ENCODE measurements around the gene TMEM87B.

The TMEM87B gene

GRCh38 chr2:112046231-112046630 lies 8.8 kb upstream of the TMEM87B start:
- Mint-ChIP-seq H3K27me3 (peaks cover 7 to 12% of the 10 kb centered on the region in 2 donors), H3K36me3 (peaks cover 3 to 4% of the 10 kb centered on the region in 2 donors), H3K4me3 (no peak overlapping the region), H3K9me3 (peaks cover 0 to 2% of the 10 kb centered on the region in 2 donors), H3K27ac (no peak overlapping the region), H3K4me1 (no peaks in the 10 kb centered on the region)
- ATAC-seq (replicated peaks) (no peak), DNase-seq (no peak)

GRCh38 chr2:112047537-112048235 lies 7.4 kb upstream of the TMEM87B start:
- Mint-ChIP-seq H3K4me1 (no peaks in the 10 kb centered on the region), H3K36me3 (peaks cover 3 to 4% of the 10 kb centered on the region in 2 donors)

DNA sequence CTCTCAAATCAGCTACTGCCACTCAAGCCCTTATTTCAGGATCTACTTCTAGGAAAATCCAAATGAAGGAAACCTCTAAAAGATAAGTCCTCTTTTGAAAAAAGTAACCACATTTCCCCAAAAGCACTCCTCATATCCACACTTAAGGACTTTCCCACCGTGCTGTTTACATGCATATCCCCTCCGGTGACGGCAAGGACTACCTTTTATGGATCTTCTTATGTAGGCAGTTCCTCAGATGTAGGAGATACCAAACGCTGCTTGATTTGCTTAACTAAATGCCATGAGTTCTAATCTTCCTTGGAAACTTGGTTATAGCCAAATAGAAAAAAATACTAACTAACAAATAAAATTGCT lies 6.9 kb upstream of the TMEM87B start:
- Mint-ChIP-seq H3K36me3 (peaks cover 3 to 4% of the 10 kb centered on the region in 2 donors), H3K4me3 (no peak overlapping the region), H3K4me1 (no peaks in the 10 kb centered on the region), H3K27me3 (peaks cover 7 to 12% of the 10 kb centered on the region in 2 donors), H3K9me3 (peaks cover 0 to 2% of the 10 kb centered on the region in 2 donors), H3K27ac (no peak overlapping the region)
- DNase-seq (no peak), ATAC-seq (replicated peaks) (no peak)

More at GRCh38 chr2:112047537-112048235, 7.4 kb upstream of the TMEM87B start:
- H3K27me3 Mint-ChIP-seq: peaks cover 7 to 12% of the 10 kb centered on the region in 2 donors
- no peak overlapping the region for H3K4me3 Mint-ChIP-seq
- no peak overlapping the region for H3K27ac Mint-ChIP-seq
- H3K9me3 Mint-ChIP-seq: peaks cover 0 to 2% of the 10 kb centered on the region in 2 donors
- no peak for ATAC-seq (replicated peaks)
- no peak for DNase-seq

DNA sequence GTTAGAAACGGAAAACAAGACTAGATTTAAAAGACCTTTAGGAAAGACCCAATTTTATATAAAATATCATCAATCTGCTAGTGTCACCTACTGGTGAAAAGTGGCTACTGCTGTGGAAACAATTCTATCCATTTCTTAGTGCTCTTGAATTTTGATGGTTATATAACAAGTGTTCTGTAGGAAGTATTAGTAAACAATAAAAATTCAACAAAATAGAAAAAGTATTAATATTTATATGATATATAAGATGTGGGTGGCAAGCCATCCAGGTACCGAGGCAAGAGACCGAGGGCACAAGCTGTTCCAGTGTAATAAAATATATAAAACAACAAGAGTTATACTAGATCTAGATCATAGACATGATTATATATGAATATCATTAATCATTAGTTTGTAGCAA lies 6.2 kb upstream of the TMEM87B start:
- H3K4me3 Mint-ChIP-seq: no peak overlapping the region
- H3K4me1 Mint-ChIP-seq: peaks cover 0 to 3% of the 10 kb centered on the region in 2 donors
- peaks cover 3 to 4% of the 10 kb centered on the region in 2 donors for H3K36me3 Mint-ChIP-seq
- peak; percentile 47 to 55 for ATAC-seq (replicated peaks)
- no peak for DNase-seq
- H3K9me3 Mint-ChIP-seq: peaks cover 0 to 2% of the 10 kb centered on the region in 2 donors
- H3K27ac Mint-ChIP-seq: no peak overlapping the region
- H3K27me3 Mint-ChIP-seq: peaks cover 7 to 12% of the 10 kb centered on the region in 2 donors

- ATAC-seq (replicated peaks): no peak
- H3K9me3 Mint-ChIP-seq: peaks cover 0 to under 1% of the 10 kb centered on the region in 2 donors
- DNase-seq: no peak
- H3K27ac Mint-ChIP-seq: no peak overlapping the region
- peaks cover 7 to 12% of the 10 kb centered on the region in 2 donors for H3K27me3 Mint-ChIP-seq
- H3K36me3 Mint-ChIP-seq: peaks cover 0 to 4% of the 10 kb centered on the region in 2 donors
- peaks cover 0 to 5% of the 10 kb centered on the region in 2 donors for H3K4me1 Mint-ChIP-seq
- no peak overlapping the region for H3K4me3 Mint-ChIP-seq
Observed at GRCh38 chr2:112050316-112050715, 4.8 kb upstream of the TMEM87B start.

- ATAC-seq (replicated peaks) (peak; percentile 68 to 73), DNase-seq (peak; percentile 91)
- Mint-ChIP-seq H3K4me3 (peak overlapping the region; percentile 90 to 91), H3K4me1 (peaks cover 17 to 29% of the 10 kb centered on the region in 2 donors), H3K36me3 (peaks cover 10 to 16% of the 10 kb centered on the region in 2 donors), H3K27ac (peak overlapping the region; percentile 96), H3K9me3 (no peaks in the 10 kb centered on the region), H3K27me3 (no peaks in the 10 kb centered on the region)
Observed at GRCh38 chr2:112053917-112054846, 887 bp upstream of the TMEM87B start.

- peak overlapping the region; percentile 95 for H3K27ac Mint-ChIP-seq
- DNase-seq (no peak), ATAC-seq (replicated peaks) (no peak)
- peaks cover 17 to 31% of the 10 kb centered on the region in 2 donors for H3K4me1 Mint-ChIP-seq
- no peaks in the 10 kb centered on the region for H3K9me3 Mint-ChIP-seq
- no peaks in the 10 kb centered on the region for H3K27me3 Mint-ChIP-seq
- peak overlapping the region; percentile 88 to 90 for H3K4me3 Mint-ChIP-seq
- peaks cover 15 to 22% of the 10 kb centered on the region in 2 donors for H3K36me3 Mint-ChIP-seq
Observed at GRCh38 chr2:112055730-112056625, 909 bp downstream of the TMEM87B start.

DNA sequence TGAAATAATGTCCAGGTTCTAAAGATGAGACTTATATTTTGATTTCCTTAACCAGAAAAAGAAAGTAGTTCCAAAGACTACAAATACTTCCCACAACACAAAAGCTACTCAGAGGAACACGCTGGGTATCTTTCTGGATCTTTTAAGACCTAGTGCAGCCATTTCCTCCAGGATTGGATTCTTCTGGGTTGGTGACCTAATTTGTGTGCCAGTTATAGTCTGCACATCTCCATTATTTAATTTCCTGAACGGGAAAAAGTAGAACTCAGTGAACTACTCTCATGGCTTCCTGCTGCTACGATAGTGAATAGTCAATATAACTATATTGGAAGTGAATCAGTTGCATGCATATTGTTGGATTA lies 1.5 kb downstream of the TMEM87B start:
- no peaks in the 10 kb centered on the region for H3K9me3 Mint-ChIP-seq
- DNase-seq (no peak), ATAC-seq (replicated peaks) (no peak)
- H3K4me3 Mint-ChIP-seq: peak overlapping the region; percentile 88 to 90
- H3K27ac Mint-ChIP-seq: no peak overlapping the region
- peaks cover 19 to 27% of the 10 kb centered on the region in 2 donors for H3K36me3 Mint-ChIP-seq
- peaks cover 18 to 36% of the 10 kb centered on the region in 2 donors for H3K4me1 Mint-ChIP-seq
- H3K27me3 Mint-ChIP-seq: no peaks in the 10 kb centered on the region

- ATAC-seq (replicated peaks): no peak
- Mint-ChIP-seq H3K27me3 (no peaks in the 10 kb centered on the region), H3K36me3 (peaks cover 46 to 56% of the 10 kb centered on the region in 2 donors), H3K27ac (no peak overlapping the region), H3K9me3 (peaks cover 9 to 10% of the 10 kb centered on the region in 2 donors), H3K4me3 (no peak overlapping the region), H3K4me1 (peaks cover 29 to 58% of the 10 kb centered on the region in 2 donors)
- DNase-seq: no peak
Observed at GRCh38 chr2:112059671-112060070, 4.6 kb downstream of the TMEM87B start.

- H3K9me3 Mint-ChIP-seq: peaks cover 10 to 11% of the 10 kb centered on the region in 2 donors
- peaks cover 51 to 62% of the 10 kb centered on the region in 2 donors for H3K36me3 Mint-ChIP-seq
- H3K4me1 Mint-ChIP-seq: peaks cover 33 to 62% of the 10 kb centered on the region in 2 donors
- DNase-seq (no peak), ATAC-seq (replicated peaks) (no peak)
- no peak overlapping the region for H3K4me3 Mint-ChIP-seq
- no peaks in the 10 kb centered on the region for H3K27me3 Mint-ChIP-seq
- H3K27ac Mint-ChIP-seq: no peak overlapping the region
Observed at GRCh38 chr2:112061299-112061698, 6.2 kb downstream of the TMEM87B start.

DNA sequence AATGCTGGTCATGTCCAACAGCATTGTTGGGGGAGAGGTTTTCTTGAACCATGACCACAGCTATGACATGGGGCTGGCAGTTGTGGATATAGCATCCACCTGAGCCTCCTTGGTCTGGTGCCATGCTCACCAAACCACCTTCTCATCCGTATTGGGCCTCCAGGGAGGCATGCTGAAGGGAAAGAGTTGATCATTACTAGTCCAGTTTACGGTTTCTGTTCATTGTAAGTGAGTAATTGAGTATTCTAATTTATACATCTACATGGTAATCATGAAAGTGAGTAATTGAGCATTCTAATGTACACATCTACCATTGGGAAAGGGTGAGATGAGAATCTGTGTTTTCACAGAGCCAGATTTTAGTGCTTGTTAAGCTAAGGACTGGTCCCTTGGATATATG lies 6.8 kb downstream of the TMEM87B start:
- Mint-ChIP-seq H3K27ac (peak overlapping the region; percentile 14), H3K36me3 (peaks cover 53 to 65% of the 10 kb centered on the region in 2 donors), H3K9me3 (peaks cover 10 to 11% of the 10 kb centered on the region in 2 donors), H3K4me3 (no peak overlapping the region), H3K27me3 (no peaks in the 10 kb centered on the region), H3K4me1 (peaks cover 34 to 59% of the 10 kb centered on the region in 2 donors)
- ATAC-seq (replicated peaks) (no peak), DNase-seq (no peak)

GRCh38 chr2:112062894-112063293 lies 7.8 kb downstream of the TMEM87B start:
- Mint-ChIP-seq H3K36me3 (peaks cover 61 to 70% of the 10 kb centered on the region in 2 donors), H3K9me3 (peaks cover 10 to 11% of the 10 kb centered on the region in 2 donors), H3K4me1 (peaks cover 33 to 52% of the 10 kb centered on the region in 2 donors), H3K4me3 (peak overlapping the region in 1 of 2 donors; percentile 10), H3K27me3 (no peaks in the 10 kb centered on the region), H3K27ac (peak overlapping the region; percentile 90)
- DNase-seq: peak; percentile 18
- peak; percentile 88 to 90 for ATAC-seq (replicated peaks)

- peak overlapping the region; percentile 40 for H3K27ac Mint-ChIP-seq
- H3K4me3 Mint-ChIP-seq: no peak overlapping the region
- H3K9me3 Mint-ChIP-seq: peaks cover 13 to 16% of the 10 kb centered on the region in 2 donors
- peaks cover 31 to 44% of the 10 kb centered on the region in 2 donors for H3K4me1 Mint-ChIP-seq
- no peak for DNase-seq
- H3K36me3 Mint-ChIP-seq: peaks cover 68 to 74% of the 10 kb centered on the region in 2 donors
- no peaks in the 10 kb centered on the region for H3K27me3 Mint-ChIP-seq
- ATAC-seq (replicated peaks): no peak
Observed at GRCh38 chr2:112065486-112065885, 10.4 kb downstream of the TMEM87B start.
